Muscle of leg (tissue), 11 donors: ENCODE measurements around the gene FBXO33. TPM values are rescaled to one million over a fixed set of nuclear protein-coding genes. Genes with fewer than 3 reads are reported as not detected.
A peak's percentile ranks its signal among the peaks of the same experiment; 100 is the strongest.

Experiments
- DNase-seq: peaks from one replicate; pipeline ENCODE4 v3.0.0; 2013
- H3K27ac ChIP-seq: one replicate; pipeline ENCODE4 v1.5.1; 2013; ENCODE audit warnings: mild to moderate bottlenecking, low read length, control low read depth
- H3K27me3 ChIP-seq: one replicate; pipeline ENCODE4 v1.6.1; 2013; ENCODE audit warnings: low read length; ENCODE audit not compliant: control insufficient read depth, insufficient read depth
- H3K36me3 ChIP-seq: one replicate; pipeline ENCODE4 v1.6.1; 2013; ENCODE audit warnings: low read length; ENCODE audit not compliant: control insufficient read depth, insufficient read depth
- H3K4me1 ChIP-seq: one replicate; pipeline ENCODE4 v1.6.1; 2013; ENCODE audit warnings: low read length; ENCODE audit not compliant: control insufficient read depth, insufficient read depth
- H3K4me3 ChIP-seq: one replicate; pipeline ENCODE4 v1.5.1; 2013; ENCODE audit warnings: low read length, control low read depth
- H3K9me3 ChIP-seq: replicated peaks from 2 replicates; pipeline ENCODE4 v1.6.1; 2013; ENCODE audit warnings: low read depth, low read length; ENCODE audit not compliant: control insufficient read depth
- WGBS: methylation state at CpG from one replicate; pipeline ENCODE4 v1.1.5; 2013; ENCODE audit warnings: missing lambda C conversion rate; ENCODE audit not compliant: insufficient coverage; 5-methylcytosine and 5-hydroxymethylcytosine counted together
- polyA plus RNA-seq, 8 donors: library from polyadenylated mRNA; unstranded; fragments of 120-200 nt; gene quantifications; one replicate each; pipeline versions ENCODE4 v1.2.1 to v1.2.3, GENCODE V29; 2013; ENCODE audit warnings: inconsistent platforms in 1 of 8, low replicate concordance in 1 of 8; ENCODE audit not compliant: insufficient read length in 8 of 8, insufficient read depth in 1 of 8
- total RNA-seq: library from RNA; stranded (reverse); fragments of 120-200 nt; gene quantifications from one replicate; pipeline ENCODE4 v1.2.4, GENCODE V29; 2013

The FBXO33 gene
- total and polyA plus RNA-seq, 9 donors, result 3.6 to 6.2 (median 4.6) TPM

DNA sequence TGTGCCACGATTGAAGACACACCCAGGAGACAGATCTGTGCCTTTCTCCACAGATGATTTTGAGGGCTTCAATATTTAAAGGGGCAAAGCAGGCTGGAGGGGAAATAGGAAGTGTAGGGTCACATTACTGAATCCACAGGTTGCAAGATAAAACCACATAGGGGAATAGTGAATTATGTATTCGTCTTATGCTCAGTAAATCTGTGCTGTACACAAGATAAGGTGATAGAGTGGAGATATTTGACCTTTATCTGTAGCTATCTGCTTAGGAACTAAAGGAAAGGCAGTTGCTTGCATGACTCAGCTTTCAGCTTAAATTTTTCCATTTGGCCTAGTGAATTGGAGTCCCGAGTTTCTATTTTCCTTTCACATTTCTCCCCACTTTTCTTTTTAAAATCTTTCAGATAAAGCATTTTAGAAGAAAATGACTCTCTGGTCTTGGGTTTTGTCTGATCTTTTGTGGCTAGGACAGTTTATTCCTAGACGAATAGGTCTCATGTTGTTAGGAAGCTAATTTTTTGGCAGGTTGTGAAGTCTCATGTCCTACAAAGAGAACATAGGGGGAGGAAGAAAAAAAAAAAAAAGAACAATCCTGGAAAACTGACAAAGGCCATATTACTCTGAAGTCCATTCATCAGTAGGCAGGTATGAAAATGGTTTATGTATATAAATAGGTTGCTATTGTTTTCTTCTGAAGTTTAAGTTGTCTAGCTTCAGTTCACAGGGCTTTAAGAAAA is 55.4 kb downstream of the FBXO33 start:
- Histone ChIP-seq H3K4me3 (no peak overlapping the region), H3K27ac (no peak overlapping the region), H3K9me3 (no peaks in the 10 kb centered on the region), H3K27me3 (no peaks in the 10 kb centered on the region), H3K4me1 (no peaks in the 10 kb centered on the region), H3K36me3 (no peaks in the 10 kb centered on the region)
- 29% methylated on average over 1 of the region's 4 CpGs for WGBS
- DNase-seq, result peak; percentile 12

DNA sequence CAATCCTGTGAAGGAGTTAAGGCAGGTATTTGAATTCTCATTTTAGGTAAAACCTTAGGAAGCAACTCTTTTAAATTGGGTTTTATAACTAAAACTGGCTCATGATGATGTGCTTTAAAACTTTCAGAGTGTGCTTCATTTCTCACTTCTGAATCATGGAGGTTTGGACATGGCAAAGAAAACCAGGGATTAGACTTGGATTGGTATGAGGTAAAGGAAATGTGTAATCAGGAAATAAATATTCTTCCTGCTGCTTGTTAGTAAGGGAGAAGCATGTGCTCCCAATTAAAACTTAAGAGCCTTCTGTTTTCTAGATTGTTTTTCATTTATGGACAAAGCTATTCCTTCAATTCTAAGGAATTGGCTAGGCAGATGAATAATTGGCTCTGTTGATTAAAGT is 57.4 kb downstream of the FBXO33 start:
- no peaks in the 10 kb centered on the region for H3K9me3 ChIP-seq
- no peak overlapping the region for H3K27ac ChIP-seq
- no peak for DNase-seq
- H3K36me3 ChIP-seq, result peaks cover 5% of the 10 kb centered on the region
- H3K4me1 ChIP-seq, result no peaks in the 10 kb centered on the region
- H3K27me3 ChIP-seq, result no peaks in the 10 kb centered on the region
- no peak overlapping the region for H3K4me3 ChIP-seq

DNA sequence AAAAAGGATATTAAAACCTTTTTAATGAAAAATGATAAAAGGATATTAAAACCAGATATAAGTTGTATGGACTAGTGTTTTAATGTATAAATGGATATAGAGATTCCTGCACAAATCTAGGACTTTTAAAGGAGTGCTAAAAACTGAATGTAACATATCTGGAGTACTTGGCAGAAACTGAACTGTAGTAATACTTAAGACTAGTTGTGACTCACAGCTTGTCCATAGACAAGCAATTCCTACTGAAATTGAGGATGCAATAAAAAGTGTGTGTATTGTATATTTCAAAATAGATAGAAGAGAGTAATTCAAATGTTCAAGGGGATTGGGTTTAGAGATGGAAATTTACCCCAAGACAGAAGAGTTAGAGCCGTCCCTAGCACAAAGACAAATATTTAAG is 59.6 kb downstream of the FBXO33 start:
- Histone ChIP-seq H3K36me3 (peaks cover 5% of the 10 kb centered on the region), H3K27ac (no peak overlapping the region), H3K9me3 (no peaks in the 10 kb centered on the region), H3K27me3 (no peaks in the 10 kb centered on the region), H3K4me3 (no peak overlapping the region), H3K4me1 (no peaks in the 10 kb centered on the region)
- WGBS, result no CpG with 5 or more reads among the region's 1 CpG
- DNase-seq, result no peak

DNA sequence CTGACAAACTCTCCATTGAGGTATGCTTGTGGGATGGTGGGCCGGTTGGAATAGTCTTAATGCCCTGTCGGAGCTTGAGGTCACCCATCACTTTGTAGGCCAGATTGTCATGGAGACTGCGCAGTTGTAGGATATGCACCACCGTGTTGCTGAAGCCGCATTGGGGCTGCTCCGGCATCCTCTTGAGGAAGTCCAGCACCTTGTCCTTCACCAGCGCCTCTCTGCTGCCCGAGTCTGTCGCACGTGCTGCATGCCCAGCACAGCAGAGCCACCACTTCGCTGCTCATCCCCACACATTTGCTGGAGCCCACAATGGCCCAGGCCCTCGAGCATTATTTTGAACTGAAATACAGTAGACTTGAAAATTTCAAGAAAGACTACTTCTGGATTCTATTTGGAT is 61.8 kb downstream of the FBXO33 start:
- H3K4me3 ChIP-seq, result no peak overlapping the region
- no peaks in the 10 kb centered on the region for H3K4me1 ChIP-seq
- peaks cover 5% of the 10 kb centered on the region for H3K36me3 ChIP-seq
- 93% methylated on average over 11 of the region's 12 CpGs for WGBS
- H3K27me3 ChIP-seq, result no peaks in the 10 kb centered on the region
- peaks cover 2% of the 10 kb centered on the region for H3K9me3 ChIP-seq
- no peak for DNase-seq
- H3K27ac ChIP-seq, result no peak overlapping the region

DNA sequence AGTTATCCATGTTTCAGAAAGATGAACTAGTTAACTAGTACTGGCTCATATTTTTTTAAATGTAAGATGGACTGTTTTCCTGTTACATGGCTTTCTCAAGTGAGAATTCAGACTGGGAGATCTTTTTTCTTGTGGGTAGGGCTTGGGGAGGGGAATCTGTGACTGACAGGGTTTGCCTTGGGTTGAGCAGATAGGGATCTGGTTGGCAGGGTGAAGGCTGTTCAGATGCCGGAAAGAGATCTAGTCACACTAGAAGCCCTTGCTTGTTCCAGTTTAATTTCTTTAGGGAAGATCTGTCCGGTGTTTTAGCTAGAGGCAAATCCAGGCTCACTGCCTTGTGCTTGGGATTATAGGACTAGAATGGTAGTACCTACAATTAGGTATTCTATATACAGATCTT is 63.2 kb downstream of the FBXO33 start:
- Histone ChIP-seq H3K27me3 (no peaks in the 10 kb centered on the region), H3K36me3 (peaks cover 5% of the 10 kb centered on the region), H3K9me3 (peaks cover 6% of the 10 kb centered on the region), H3K4me3 (no peak overlapping the region), H3K27ac (no peak overlapping the region), H3K4me1 (no peaks in the 10 kb centered on the region)
- DNase-seq, result no peak
- WGBS, result no CpG with 5 or more reads among the region's 2 CpGs

DNA sequence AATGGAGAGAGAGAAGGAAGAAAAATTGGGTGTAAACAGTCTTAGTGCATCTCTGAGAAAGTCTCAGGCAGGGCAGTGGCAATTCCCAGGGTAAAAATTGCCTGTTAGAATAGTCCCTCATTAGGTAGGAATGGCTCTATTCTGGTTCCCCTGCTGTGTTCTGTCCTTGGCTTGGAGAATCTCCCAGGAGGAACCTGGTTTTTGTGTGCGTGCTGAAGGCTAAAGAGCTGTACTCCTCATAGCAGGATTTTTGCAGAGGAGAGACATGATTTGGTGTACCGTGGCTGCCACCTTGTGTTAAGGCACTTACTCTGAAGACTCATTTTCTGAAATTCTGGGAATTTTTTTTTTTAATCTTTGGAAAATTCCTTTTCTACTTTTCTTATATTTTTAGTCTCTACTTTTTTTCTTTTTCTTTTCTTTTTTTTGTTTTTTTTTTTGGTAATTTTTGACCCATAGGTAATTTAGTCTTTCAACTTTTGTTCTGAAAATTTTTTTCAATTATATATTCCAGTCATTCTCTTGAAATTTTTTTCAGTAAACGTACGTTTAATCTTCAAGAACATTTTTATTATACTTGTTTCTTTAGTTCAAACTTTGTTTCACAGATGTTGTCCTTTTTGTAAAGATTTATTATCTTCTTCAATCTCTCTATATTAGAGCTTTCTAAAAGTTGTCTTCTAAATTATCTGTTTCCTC is 63.8 kb downstream of the FBXO33 start:
- Histone ChIP-seq H3K27me3 (no peaks in the 10 kb centered on the region), H3K4me1 (no peaks in the 10 kb centered on the region), H3K9me3 (peaks cover 6% of the 10 kb centered on the region), H3K36me3 (peaks cover 5% of the 10 kb centered on the region), H3K27ac (no peak overlapping the region), H3K4me3 (no peak overlapping the region)
- 0% methylated on average over 1 of the region's 4 CpGs for WGBS
- DNase-seq, result peak; percentile 77

DNA sequence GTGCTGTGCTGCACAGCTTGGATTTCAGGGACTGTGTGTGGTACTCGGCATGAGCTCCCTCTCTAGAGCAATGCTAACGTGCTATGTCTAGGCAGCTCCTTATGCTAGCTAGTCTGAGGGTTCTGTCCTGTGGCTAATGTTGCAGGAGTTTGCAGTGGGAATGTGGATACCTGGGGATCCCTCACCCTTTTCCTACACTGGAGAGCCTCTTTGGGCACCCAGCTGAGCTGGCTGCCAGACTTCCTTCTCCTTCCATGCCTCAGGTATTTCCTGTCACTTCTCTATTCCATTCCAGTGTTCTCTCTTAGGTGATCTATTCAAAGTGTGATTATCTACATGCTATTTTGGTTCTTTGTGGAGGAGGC is 64.9 kb downstream of the FBXO33 start:
- H3K27ac ChIP-seq, result no peak overlapping the region
- no peak for DNase-seq
- H3K4me1 ChIP-seq, result no peaks in the 10 kb centered on the region
- no peaks in the 10 kb centered on the region for H3K27me3 ChIP-seq
- H3K9me3 ChIP-seq, result peaks cover 6% of the 10 kb centered on the region
- no CpG with 5 or more reads among the region's 2 CpGs for WGBS
- H3K36me3 ChIP-seq, result peaks cover 5% of the 10 kb centered on the region
- H3K4me3 ChIP-seq, result no peak overlapping the region

DNA sequence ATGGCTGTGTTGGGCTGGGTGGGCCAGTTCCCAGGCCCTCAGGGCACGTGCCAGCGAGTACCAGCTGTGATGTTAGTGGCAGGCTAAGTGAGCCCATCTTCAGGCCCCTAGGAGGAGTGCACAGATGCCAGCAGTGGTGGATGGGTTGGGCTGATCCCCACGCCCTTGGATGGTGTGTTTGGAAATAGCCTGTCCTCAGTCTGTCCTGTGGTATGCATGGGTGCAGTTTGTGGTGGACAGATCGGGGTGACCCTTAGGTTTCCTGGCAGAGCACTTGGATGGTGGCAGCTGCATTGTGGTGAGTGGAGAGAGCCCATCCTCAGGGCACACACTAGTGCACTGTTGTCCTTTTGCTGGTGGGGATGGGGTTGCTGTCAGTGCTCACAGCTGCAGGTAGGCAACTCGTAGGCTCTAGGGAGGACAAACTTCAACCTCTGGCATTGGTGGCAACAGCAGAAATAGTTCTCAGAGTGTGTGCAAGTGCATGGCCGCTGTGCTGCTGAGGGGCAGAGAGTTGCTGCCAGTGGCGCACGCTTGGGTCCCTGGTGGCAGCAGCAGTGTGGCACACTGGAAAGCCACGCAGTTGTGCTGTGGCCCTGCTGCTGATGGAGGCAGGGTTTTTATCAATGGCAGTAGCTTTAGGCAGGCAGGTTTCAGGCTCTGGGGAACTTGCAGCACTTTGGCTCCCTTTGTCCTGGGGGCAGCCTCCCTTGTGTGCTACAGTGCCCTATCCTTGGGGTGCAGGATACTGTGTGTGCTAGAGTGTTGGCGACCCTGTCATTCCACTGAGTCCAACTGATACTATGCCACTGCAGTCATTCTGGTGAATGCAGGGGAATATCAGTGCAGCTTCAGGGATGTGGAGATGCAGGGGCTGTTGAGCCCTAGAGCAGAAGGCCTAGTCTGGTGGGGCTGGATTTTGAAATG is 65.5 kb downstream of the FBXO33 start:
- WGBS, result 100% methylated on average over 7 of the region's 10 CpGs
- no peak for DNase-seq
- Histone ChIP-seq H3K27me3 (no peaks in the 10 kb centered on the region), H3K36me3 (peaks cover 5% of the 10 kb centered on the region), H3K27ac (no peak overlapping the region), H3K4me1 (no peaks in the 10 kb centered on the region), H3K9me3 (peaks cover 6% of the 10 kb centered on the region), H3K4me3 (no peak overlapping the region)

DNA sequence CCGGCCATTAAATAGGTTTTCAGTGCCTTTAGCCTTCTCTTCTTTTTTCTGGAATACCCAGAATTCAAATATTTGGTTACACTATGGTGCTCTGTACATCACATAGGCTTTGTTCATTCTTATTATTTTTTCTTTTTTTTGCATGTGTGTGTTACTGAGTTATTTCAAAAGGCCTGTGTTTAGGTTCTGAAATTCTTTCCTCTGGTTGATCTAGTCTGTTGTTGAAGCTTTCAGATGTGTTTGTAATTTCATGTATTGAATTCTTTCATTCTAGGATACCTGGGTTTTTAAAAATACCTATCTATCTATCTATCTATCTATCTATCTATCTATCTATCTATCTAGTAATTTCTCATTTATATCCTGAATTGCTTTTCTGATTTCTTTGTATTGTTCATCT is 66.9 kb downstream of the FBXO33 start:
- Histone ChIP-seq H3K27ac (no peak overlapping the region), H3K27me3 (no peaks in the 10 kb centered on the region), H3K36me3 (peaks cover 3% of the 10 kb centered on the region), H3K4me1 (no peaks in the 10 kb centered on the region), H3K4me3 (no peak overlapping the region), H3K9me3 (peaks cover 6% of the 10 kb centered on the region)
- no peak for DNase-seq
- WGBS, result no CpG with 5 or more reads among the region's 1 CpG

DNA sequence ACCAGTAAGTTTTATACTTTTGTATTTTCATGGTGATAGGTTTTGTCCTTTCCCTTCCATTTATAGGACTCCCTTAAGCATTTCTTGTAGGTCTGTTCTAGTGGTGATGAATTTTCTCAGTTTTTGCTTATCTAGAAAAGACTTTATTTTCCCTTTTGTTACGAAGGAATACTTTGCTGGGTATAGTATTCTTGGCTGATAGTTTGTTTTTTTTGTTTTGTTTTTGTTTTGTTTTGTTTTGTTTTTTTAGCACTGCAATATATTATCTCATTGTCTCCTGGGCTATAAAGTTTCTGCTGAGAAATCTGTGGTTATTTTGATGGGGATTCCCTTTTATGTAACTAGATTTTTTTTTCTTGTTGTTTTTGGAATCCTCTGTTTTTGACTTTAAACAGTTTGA is 67.7 kb downstream of the FBXO33 start:
- no CpG with 5 or more reads among the region's 1 CpG for WGBS
- no peak overlapping the region for H3K27ac ChIP-seq
- peaks cover 8% of the 10 kb centered on the region for H3K9me3 ChIP-seq
- no peaks in the 10 kb centered on the region for H3K36me3 ChIP-seq
- no peaks in the 10 kb centered on the region for H3K27me3 ChIP-seq
- DNase-seq, result no peak
- H3K4me3 ChIP-seq, result no peak overlapping the region
- H3K4me1 ChIP-seq, result no peaks in the 10 kb centered on the region
